ENCODE measurements around the gene CEMIP. TPM values are rescaled to one million over a fixed set of nuclear protein-coding genes. Genes with fewer than 3 reads are reported as not detected.

The CEMIP gene
- total and polyA plus RNA-seq, 2 of the 13 experiments (the other 11 are each of a cell fraction or from before 2014, with no cell fraction given) = 4.3 to 28.5 TPM

DNA sequence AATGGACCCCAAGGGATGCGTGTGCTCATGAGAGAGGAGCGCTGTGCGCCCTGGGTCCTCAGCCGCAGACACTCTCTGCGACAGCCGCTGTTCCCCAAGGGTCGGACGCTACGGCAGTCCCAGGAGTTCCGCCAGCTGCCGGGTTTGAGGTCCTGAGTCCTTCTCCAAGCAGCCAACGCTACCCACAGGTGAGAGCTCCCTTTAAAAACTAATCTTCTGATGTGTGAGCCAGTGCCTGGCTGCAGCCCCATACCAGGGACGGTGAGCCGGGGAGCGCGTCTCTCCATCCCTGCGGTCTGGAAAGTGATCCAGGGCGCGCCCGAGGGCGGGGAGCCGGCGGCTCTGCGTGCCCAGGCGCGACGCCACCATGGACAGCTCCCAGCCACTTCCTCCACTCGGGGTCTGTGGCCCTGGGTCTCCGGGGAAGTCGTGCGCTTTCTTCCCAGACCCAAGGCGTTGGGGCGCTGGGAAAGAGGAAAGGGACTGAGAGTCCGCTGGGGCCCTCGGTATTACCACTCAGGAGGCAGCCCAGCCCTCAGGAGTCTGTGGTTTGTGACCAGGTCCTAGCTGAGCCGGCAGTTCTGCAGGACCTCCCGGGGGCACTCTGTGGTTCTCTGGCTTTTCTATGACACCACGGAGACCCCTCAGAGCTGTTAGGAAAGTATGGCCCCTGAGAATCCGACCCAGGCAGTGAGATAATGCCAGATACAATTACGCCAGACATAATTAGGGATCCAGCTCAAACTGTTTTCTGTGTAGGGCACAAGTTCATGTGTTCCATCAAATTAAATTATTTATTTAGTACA lies 1.4 kb downstream of the CEMIP start (continued):
- TF ChIP-seq, protein P1, sequence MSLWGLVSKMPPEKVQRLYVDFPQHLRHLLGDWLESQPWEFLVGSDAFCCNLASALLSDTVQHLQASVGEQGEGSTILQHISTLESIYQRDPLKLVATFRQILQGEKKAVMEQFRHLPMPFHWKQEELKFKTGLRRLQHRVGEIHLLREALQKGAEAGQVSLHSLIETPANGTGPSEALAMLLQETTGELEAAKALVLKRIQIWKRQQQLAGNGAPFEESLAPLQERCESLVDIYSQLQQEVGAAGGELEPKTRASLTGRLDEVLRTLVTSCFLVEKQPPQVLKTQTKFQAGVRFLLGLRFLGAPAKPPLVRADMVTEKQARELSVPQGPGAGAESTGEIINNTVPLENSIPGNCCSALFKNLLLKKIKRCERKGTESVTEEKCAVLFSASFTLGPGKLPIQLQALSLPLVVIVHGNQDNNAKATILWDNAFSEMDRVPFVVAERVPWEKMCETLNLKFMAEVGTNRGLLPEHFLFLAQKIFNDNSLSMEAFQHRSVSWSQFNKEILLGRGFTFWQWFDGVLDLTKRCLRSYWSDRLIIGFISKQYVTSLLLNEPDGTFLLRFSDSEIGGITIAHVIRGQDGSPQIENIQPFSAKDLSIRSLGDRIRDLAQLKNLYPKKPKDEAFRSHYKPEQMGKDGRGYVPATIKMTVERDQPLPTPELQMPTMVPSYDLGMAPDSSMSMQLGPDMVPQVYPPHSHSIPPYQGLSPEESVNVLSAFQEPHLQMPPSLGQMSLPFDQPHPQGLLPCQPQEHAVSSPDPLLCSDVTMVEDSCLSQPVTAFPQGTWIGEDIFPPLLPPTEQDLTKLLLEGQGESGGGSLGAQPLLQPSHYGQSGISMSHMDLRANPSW (CRISPR knock-in tag; IDR thresholded peaks at IDR 0.05; ENCODE audit: borderline replicate concordance) = no peak
- TF ChIP-seq MTF2 (CRISPR knock-in tag; IDR thresholded peaks at IDR 0.05; ENCODE audit: borderline replicate concordance) = peak; percentile 41; the same call in 1 of the 2 replicates
- TF ChIP-seq, protein P2, sequence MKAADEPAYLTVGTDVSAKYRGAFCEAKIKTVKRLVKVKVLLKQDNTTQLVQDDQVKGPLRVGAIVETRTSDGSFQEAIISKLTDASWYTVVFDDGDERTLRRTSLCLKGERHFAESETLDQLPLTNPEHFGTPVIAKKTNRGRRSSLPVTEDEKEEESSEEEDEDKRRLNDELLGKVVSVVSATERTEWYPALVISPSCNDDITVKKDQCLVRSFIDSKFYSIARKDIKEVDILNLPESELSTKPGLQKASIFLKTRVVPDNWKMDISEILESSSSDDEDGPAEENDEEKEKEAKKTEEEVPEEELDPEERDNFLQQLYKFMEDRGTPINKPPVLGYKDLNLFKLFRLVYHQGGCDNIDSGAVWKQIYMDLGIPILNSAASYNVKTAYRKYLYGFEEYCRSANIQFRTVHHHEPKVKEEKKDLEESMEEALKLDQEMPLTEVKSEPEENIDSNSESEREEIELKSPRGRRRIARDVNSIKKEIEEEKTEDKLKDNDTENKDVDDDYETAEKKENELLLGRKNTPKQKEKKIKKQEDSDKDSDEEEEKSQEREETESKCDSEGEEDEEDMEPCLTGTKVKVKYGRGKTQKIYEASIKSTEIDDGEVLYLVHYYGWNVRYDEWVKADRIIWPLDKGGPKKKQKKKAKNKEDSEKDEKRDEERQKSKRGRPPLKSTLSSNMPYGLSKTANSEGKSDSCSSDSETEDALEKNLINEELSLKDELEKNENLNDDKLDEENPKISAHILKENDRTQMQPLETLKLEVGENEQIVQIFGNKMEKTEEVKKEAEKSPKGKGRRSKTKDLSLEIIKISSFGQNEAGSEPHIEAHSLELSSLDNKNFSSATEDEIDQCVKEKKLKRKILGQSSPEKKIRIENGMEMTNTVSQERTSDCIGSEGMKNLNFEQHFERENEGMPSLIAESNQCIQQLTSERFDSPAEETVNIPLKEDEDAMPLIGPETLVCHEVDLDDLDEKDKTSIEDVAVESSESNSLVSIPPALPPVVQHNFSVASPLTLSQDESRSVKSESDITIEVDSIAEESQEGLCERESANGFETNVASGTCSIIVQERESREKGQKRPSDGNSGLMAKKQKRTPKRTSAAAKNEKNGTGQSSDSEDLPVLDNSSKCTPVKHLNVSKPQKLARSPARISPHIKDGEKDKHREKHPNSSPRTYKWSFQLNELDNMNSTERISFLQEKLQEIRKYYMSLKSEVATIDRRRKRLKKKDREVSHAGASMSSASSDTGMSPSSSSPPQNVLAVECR (CRISPR knock-in tag; IDR thresholded peaks at IDR 0.05; ENCODE audit: borderline replicate concordance) = peak; percentile 85
- 0 out of 2 replicates have a peak, but pooled peaks have one; percentile 29 for TF ChIP-seq DMAP1 (CRISPR knock-in tag; IDR thresholded peaks at IDR 0.05)
- TF ChIP-seq, protein P3, sequence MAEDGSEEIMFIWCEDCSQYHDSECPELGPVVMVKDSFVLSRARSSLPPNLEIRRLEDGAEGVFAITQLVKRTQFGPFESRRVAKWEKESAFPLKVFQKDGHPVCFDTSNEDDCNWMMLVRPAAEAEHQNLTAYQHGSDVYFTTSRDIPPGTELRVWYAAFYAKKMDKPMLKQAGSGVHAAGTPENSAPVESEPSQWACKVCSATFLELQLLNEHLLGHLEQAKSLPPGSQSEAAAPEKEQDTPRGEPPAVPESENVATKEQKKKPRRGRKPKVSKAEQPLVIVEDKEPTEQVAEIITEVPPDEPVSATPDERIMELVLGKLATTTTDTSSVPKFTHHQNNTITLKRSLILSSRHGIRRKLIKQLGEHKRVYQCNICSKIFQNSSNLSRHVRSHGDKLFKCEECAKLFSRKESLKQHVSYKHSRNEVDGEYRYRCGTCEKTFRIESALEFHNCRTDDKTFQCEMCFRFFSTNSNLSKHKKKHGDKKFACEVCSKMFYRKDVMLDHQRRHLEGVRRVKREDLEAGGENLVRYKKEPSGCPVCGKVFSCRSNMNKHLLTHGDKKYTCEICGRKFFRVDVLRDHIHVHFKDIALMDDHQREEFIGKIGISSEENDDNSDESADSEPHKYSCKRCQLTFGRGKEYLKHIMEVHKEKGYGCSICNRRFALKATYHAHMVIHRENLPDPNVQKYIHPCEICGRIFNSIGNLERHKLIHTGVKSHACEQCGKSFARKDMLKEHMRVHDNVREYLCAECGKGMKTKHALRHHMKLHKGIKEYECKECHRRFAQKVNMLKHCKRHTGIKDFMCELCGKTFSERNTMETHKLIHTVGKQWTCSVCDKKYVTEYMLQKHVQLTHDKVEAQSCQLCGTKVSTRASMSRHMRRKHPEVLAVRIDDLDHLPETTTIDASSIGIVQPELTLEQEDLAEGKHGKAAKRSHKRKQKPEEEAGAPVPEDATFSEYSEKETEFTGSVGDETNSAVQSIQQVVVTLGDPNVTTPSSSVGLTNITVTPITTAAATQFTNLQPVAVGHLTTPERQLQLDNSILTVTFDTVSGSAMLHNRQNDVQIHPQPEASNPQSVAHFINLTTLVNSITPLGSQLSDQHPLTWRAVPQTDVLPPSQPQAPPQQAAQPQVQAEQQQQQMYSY (CRISPR knock-in tag; IDR thresholded peaks at IDR 0.05) = peak; percentile 71; the same call in 1 of the 2 replicates
- TF ChIP-seq ZNF543 (CRISPR knock-in tag; IDR thresholded peaks at IDR 0.05) = peak; percentile 91; the same call in 1 of the 2 replicates
- peak; percentile 74 for TF ChIP-seq ZMYM4 (CRISPR knock-in tag; IDR thresholded peaks at IDR 0.05)
- TF ChIP-seq PRPF4 (IDR thresholded peaks at IDR 0.05; ENCODE audit: low read depth, low read length, poor library complexity, severe bottlenecking) = no peak
- no peak for TF ChIP-seq POGZ (CRISPR knock-in tag; IDR thresholded peaks at IDR 0.05)
- TF ChIP-seq ZNF616 (CRISPR knock-in tag; IDR thresholded peaks at IDR 0.05; ENCODE audit: low read depth) = peak; percentile 93
- TF ChIP-seq, protein P4, sequence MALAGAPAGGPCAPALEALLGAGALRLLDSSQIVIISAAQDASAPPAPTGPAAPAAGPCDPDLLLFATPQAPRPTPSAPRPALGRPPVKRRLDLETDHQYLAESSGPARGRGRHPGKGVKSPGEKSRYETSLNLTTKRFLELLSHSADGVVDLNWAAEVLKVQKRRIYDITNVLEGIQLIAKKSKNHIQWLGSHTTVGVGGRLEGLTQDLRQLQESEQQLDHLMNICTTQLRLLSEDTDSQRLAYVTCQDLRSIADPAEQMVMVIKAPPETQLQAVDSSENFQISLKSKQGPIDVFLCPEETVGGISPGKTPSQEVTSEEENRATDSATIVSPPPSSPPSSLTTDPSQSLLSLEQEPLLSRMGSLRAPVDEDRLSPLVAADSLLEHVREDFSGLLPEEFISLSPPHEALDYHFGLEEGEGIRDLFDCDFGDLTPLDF (CRISPR knock-in tag; IDR thresholded peaks at IDR 0.05) = 0 out of 2 replicates have a peak, but pooled peaks have one; percentile 71
- peak; percentile 57; the same call in 1 of the 2 replicates for TF ChIP-seq YEATS2 (CRISPR knock-in tag; IDR thresholded peaks at IDR 0.05; ENCODE audit: borderline replicate concordance)
- peak; percentile 97 for TF ChIP-seq ZNF430 (CRISPR knock-in tag; IDR thresholded peaks at IDR 0.05)
- no peak for TF ChIP-seq SIX1 (CRISPR knock-in tag; IDR thresholded peaks at IDR 0.05; ENCODE audit: borderline replicate concordance)
- TF ChIP-seq MTF1 (CRISPR knock-in tag; IDR thresholded peaks at IDR 0.05) = peak; percentile 91
